ENCODE results near the gene GLIS1. TPM values are rescaled to one million over a fixed set of nuclear protein-coding genes. Genes with fewer than 3 reads are reported as not detected.
A peak's percentile ranks its signal among the peaks of the same experiment; 100 is the strongest.

The GLIS1 gene
- total RNA-seq, 1 experiment from 2014 or later, result 0.14 TPM

DNA sequence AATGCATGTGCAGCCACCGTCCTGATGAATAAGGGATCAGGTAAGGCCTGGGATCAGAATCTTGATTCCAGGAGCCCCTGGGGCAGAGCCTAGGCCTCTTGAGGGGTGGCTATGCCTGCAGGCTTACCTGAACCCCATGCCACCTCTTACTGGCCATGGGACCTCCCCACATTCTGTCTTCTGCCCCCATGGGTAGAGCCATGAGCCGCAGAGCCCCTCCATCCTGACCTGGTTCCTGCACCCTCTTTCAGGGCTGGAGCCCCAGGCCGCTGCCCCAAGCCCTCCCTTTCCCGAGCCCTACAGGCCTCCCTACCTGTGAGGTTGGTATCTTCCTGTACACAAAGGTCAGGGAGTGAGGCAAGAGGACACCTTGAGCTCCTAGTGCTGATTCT is 159.0 kb downstream of the GLIS1 start:
- in situ Hi-C loops (cut with HindIII; ENCODE audit: low sequenced_read_pairs), result no loop called here
- no peak for DNase-seq (ENCODE audit: low spot score)

GRCh38 chr1:53579221-53580008 is 159.5 kb downstream of the GLIS1 start:
- DNase-seq (ENCODE audit: low spot score), result no peak
- in situ Hi-C loops (cut with HindIII; ENCODE audit: low sequenced_read_pairs), result loop anchor here (5.0 kb wide), 1 partner anchor 92 kb away; no protein-coding TSS in a partner anchor

DNA sequence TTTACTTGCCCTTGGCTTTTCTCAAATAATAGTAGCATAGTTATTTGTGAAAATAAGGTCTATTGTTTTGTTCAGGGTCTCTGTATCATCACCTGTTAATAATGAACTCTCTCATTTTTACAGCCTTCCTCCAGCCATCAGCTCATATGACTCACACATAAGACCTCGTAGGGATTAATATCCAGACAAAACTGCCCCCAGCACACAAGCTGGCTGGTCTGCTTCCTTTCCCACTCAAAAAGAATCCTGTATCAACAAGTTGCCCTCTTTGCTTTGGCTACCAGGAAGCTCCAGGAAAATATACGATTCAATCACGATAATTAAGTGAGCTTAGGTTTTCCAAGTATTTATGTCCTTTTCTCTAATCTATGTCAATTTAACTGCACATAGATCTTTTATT is 160.6 kb downstream of the GLIS1 start:
- in situ Hi-C loops (cut with HindIII; ENCODE audit: low sequenced_read_pairs), result loop anchor here (5.0 kb wide), 1 partner anchor 91 kb away; no protein-coding TSS in a partner anchor
- no peak for DNase-seq (ENCODE audit: low spot score)

- no peak for DNase-seq (ENCODE audit: low spot score)
- in situ Hi-C loops (cut with HindIII; ENCODE audit: low sequenced_read_pairs), result loop anchor here (5.0 kb wide), 1 partner anchor 90 kb away; no protein-coding TSS in a partner anchor
Observed at GRCh38 chr1:53577761-53578100, 161.2 kb downstream of the GLIS1 start.

GRCh38 chr1:53576866-53577760 is 161.9 kb downstream of the GLIS1 start:
- DNase-seq (ENCODE audit: low spot score), result no peak
- in situ Hi-C loops (cut with HindIII; ENCODE audit: low sequenced_read_pairs), result loop anchor here (5.0 kb wide), 1 partner anchor 90 kb away; no protein-coding TSS in a partner anchor

DNA sequence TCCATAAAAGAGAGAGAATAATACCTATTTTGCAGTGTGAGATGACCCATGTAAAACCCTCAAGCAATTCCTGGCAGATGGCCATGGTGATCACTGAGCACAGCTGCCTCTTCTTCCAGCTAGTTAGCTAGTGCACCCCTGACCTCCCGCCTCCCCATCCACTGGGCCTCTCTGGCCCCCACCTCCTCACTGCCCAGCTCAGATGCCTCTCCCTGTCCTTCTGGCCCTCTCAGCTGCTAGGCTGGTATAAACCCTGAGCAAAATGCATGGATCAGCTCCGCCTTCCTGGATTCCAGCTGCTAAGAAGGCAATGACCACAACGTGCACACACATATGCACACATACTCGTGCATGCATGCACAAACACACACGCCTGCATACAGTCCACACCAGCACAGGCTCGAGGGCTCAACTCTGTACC is 162.6 kb downstream of the GLIS1 start:
- in situ Hi-C loops (cut with HindIII; ENCODE audit: low sequenced_read_pairs), result loop anchor here (5.0 kb wide), 1 partner anchor 89 kb away; no protein-coding TSS in a partner anchor
- DNase-seq (ENCODE audit: low spot score), result no peak

GRCh38 chr1:53575955-53576320 is 163.0 kb downstream of the GLIS1 start:
- in situ Hi-C loops (cut with HindIII; ENCODE audit: low sequenced_read_pairs), result loop anchor here (5.0 kb wide), 1 partner anchor 89 kb away; no protein-coding TSS in a partner anchor
- no peak for DNase-seq (ENCODE audit: low spot score)

DNA sequence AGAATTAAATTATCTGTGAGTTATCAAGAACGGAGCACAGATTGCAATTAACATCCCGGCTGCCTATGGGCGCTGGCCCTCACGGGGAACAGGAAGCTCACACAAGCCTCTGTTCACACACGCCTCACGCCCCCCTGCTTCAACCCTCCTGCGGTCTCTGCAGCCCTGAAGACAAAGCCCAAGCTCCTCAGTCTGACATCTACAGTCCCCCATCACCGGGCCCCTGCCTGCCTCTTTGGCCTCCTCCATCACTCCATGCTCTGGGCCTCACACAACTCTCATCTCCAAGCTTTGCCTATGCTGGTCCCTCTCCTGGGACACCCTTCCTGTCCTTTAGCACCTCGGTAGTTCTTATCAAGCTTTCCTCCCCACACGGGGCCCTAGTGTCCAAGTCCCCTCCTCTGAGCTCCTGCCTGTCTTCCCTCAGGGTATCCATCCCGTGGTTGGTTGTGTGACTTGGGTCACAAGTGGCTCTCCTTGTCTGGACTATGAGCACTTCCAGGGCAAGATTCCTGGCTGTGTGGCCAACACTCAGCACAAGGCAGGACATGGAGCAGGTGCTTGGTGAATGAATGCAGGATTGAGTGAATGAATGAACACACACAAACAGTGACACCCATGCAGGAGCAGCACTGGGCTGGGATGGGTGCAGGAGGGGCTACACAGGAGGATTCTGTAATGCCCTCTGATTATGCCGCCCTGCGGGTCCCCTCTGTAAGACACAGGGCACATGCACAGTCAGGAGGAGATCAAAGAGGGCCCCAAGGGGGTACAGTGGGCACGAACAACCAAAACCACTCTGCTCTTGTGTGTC is 163.6 kb downstream of the GLIS1 start:
- DNase-seq (ENCODE audit: low spot score), result no peak
- in situ Hi-C loops (cut with HindIII; ENCODE audit: low sequenced_read_pairs), result loop anchor here (5.0 kb wide), 1 partner anchor 88 kb away; no protein-coding TSS in a partner anchor

DNA sequence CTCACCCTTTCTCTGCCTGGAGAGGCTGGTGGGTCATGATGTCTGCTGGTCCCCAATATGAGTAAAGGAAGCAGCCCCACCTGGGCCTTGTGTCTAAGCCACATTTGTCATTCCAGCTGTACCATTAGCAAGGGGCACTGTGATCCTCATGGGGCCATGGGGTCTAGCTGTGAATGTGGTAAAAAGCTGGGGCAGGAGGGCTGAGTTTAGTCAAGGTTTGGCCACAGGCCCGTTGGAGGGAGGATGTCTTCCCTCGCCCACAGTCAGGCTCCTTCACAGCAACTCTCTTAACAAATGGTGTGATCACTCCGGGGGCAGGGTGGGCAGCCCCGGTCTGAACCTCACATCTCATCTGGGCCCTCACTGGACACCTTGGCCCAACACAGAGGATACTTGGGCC is 164.3 kb downstream of the GLIS1 start:
- DNase-seq (ENCODE audit: low spot score), result no peak
- in situ Hi-C loops (cut with HindIII; ENCODE audit: low sequenced_read_pairs), result loop anchor here (5.0 kb wide), 1 partner anchor 87 kb away; no protein-coding TSS in a partner anchor

GRCh38 chr1:53573931-53574330 is 165.0 kb downstream of the GLIS1 start:
- no peak for DNase-seq (ENCODE audit: low spot score)
- in situ Hi-C loops (cut with HindIII; ENCODE audit: low sequenced_read_pairs), result no loop called here

- in situ Hi-C loops (cut with HindIII; ENCODE audit: low sequenced_read_pairs), result no loop called here
- DNase-seq (ENCODE audit: low spot score), result peak; percentile 32
Observed at GRCh38 chr1:53573522-53573921, 165.4 kb downstream of the GLIS1 start.

DNA sequence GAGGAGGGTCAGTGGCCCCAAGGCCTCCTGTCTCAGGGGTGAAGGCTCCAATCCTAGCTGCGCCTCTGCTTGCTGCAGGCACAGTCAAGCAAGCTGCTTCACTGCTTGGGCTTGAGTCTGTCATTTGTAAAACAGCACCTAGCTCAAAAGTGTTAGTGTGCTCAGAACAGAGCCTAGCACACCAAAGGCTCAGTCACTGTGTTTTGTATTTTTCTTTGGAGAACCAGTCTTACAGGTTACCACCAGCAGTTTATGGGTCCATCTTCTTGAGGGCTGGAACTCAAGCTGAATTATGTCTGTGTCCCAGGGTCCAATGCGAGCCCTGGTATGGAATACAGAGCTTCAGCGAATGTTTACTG is 166.2 kb downstream of the GLIS1 start:
- in situ Hi-C loops (cut with HindIII; ENCODE audit: low sequenced_read_pairs), result no loop called here

DNA sequence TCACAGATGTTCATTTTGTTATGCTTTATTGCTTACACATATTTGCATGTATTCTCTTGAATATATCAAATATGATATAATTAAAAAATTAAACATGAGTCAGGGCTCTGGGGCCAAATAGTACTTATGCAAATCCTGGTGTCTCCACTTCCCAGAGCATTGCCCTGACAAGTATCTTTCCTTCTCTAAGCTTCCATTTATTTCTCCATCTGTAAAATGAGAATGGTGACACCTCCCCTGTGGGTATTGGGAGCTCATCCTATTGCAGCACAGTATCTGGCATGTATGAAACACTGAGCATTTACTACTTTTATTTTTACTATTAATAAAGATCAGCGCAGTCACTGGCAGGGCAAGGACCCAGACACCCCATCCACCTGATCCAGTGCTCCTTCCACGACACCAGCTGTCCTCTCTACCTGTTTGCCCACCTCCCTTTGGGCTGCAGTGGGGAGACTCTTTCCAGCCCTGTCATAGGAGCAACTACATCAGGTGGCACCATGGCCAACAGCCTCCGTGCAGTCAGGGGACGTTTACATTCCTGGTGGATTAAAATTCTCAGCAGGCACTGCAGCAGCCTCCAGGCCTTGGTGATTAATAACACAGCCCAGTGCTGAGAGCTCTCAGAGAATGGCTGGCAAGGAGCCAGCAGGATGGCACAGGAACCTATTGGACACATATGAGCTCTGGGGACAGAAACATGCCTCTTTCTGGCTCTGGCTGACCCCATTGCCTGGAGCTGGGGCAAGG is 166.7 kb downstream of the GLIS1 start:
- DNase-seq (ENCODE audit: low spot score), result peak; percentile 76
- in situ Hi-C loops (cut with HindIII; ENCODE audit: low sequenced_read_pairs), result no loop called here

More for the DNA sequence above, 166.2 kb downstream of the GLIS1 start:
- DNase-seq (ENCODE audit: low spot score), result no peak

- in situ Hi-C loops (cut with HindIII; ENCODE audit: low sequenced_read_pairs), result no loop called here
- no peak for DNase-seq (ENCODE audit: low spot score)
Observed at GRCh38 chr1:53568540-53568939, 170.4 kb downstream of the GLIS1 start.

GRCh38 chr1:53567851-53568250 is 171.1 kb downstream of the GLIS1 start:
- in situ Hi-C loops (cut with HindIII; ENCODE audit: low sequenced_read_pairs), result no loop called here
- DNase-seq (ENCODE audit: low spot score), result no peak

- DNase-seq (ENCODE audit: low spot score), result no peak
- in situ Hi-C loops (cut with HindIII; ENCODE audit: low sequenced_read_pairs), result no loop called here
Observed at GRCh38 chr1:53567450-53567849, 171.5 kb downstream of the GLIS1 start.

GRCh38 chr1:53563611-53564010 is 175.4 kb downstream of the GLIS1 start:
- DNase-seq (ENCODE audit: low spot score), result no peak
- in situ Hi-C loops (cut with HindIII; ENCODE audit: low sequenced_read_pairs), result no loop called here

DNA sequence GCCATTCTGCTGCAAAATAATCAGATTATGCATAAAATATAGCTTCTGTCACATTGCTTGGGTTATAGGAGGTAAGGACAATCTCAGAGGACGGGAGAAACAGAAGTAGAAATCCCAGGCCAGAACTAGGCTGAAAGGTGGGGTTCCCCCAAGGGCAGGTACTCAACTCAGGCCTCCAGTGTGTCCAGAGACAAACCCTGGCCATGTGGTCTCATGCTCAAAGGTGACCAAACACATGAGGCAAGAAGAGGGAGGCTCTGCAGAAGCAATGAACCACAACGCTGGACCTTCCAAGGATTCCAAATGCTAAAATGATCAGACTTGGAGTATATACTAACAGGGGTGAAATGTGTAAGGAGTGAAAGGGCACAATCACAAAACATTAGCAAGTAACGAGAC is 176.0 kb downstream of the GLIS1 start:
- no peak for DNase-seq (ENCODE audit: low spot score)
- in situ Hi-C loops (cut with HindIII; ENCODE audit: low sequenced_read_pairs), result no loop called here

Measured in G401 (cell line).